CD14-positive monocyte (primary cell): ENCODE measurements around the gene ALG5. TPM values are rescaled to one million over a fixed set of nuclear protein-coding genes. Genes with fewer than 3 reads are reported as not detected.

Source experiments
- DNase-seq, 3 donors: peaks; one replicate each; pipeline ENCODE4 v3.0.0-alpha.2; 2011 to 2022
- H2AFZ ChIP-seq: 2 replicates; pipeline ENCODE4 v1.6.0; 2012; ENCODE audit warnings: mild to moderate bottlenecking, low read depth, low read length, inconsistent platforms; ENCODE audit not compliant: insufficient read depth, poor library complexity, severe bottlenecking
- H3K27ac ChIP-seq, 2 donors: 1 replicate in 1 of 2; 2 replicates in 1 of 2; pipeline ENCODE4 v1.5.1; 2012 to 2013; ENCODE audit warnings: low read length in 2 of 2, control low read depth in 1 of 2, inconsistent platforms in 1 of 2, low read depth in 1 of 2, mild to moderate bottlenecking in 1 of 2
- H3K27me3 ChIP-seq, 2 donors: one replicate each; pipeline versions ENCODE4 v1.6.0 to v1.6.1; 2011 to 2013; ENCODE audit warnings: low read length in 2 of 2; ENCODE audit not compliant: control insufficient read depth in 2 of 2, insufficient read depth in 2 of 2
- H3K36me3 ChIP-seq, 2 donors: replicated peaks in 1 of 2; 1 replicate in 1 of 2; 2 replicates in 1 of 2; pipeline versions ENCODE4 v1.5.1 to v1.6.1; 2012 to 2013; ENCODE audit warnings: low read length in 2 of 2, control low read depth in 1 of 2, inconsistent platforms in 1 of 2, mild to moderate bottlenecking in 1 of 2; ENCODE audit not compliant: insufficient read depth in 2 of 2, control insufficient read depth in 1 of 2
- H3K4me1 ChIP-seq, 2 donors: 1 replicate in 1 of 2; 2 replicates in 1 of 2; pipeline versions ENCODE4 v1.5.1 to v1.6.1; 2012 to 2013; ENCODE audit warnings: low read length in 2 of 2, control low read depth in 1 of 2, inconsistent platforms in 1 of 2, mild to moderate bottlenecking in 1 of 2, moderate library complexity in 1 of 2; ENCODE audit not compliant: insufficient read depth in 2 of 2, control insufficient read depth in 1 of 2
- H3K4me2 ChIP-seq: replicated peaks from 2 replicates; pipeline ENCODE3; 2012; ENCODE audit warnings: low read length, moderate library complexity, mild to moderate bottlenecking; ENCODE audit not compliant: poor library complexity, severe bottlenecking; ENCODE audit errors: extremely low read depth
- H3K4me3 ChIP-seq, 3 experiments: fragments of 200-600 bp in 1 of 3; sonication (generic) in 1 of 3; replicated peaks in 1 of 3; 1 replicate in 2 of 3; 2 replicates in 1 of 3; pipeline ENCODE4 v1.5.1; 2011 to 2013; ENCODE audit warnings: low read length in 3 of 3, mild to moderate bottlenecking in 3 of 3, control low read depth in 2 of 3, low read depth in 2 of 3, inconsistent platforms in 1 of 3, moderate library complexity in 1 of 3
- H3K79me2 ChIP-seq: 2 replicates; pipeline ENCODE4 v1.6.0; 2012; ENCODE audit warnings: mild to moderate bottlenecking, control low read depth, inconsistent platforms, low read length, moderate library complexity; ENCODE audit not compliant: insufficient read depth
- H3K9ac ChIP-seq: 2 replicates; pipeline ENCODE4 v1.6.0; 2017; ENCODE audit warnings: low read length, mild to moderate bottlenecking; ENCODE audit not compliant: insufficient read depth, poor library complexity, severe bottlenecking
- H3K9me3 ChIP-seq, 2 donors: replicated peaks in 1 of 2; 1 replicate in 1 of 2; 2 replicates in 1 of 2; pipeline versions ENCODE4 v1.5.1 to v1.6.1; 2012 to 2013; ENCODE audit warnings: low read length in 2 of 2, control low read depth in 1 of 2; ENCODE audit not compliant: control insufficient read depth in 1 of 2, insufficient read depth in 1 of 2
- H4K20me1 ChIP-seq: 2 replicates; pipeline ENCODE4 v1.6.0; 2012; ENCODE audit warnings: mild to moderate bottlenecking, low read length, control low read depth, moderate library complexity; ENCODE audit not compliant: insufficient read depth
- H3K27ac Mint-ChIP-seq, 7 donors: one replicate each; pipeline ENCODE4 v1.8.0; 2020; ENCODE audit warnings: mild to moderate bottlenecking in 7 of 7, mixed read lengths in 7 of 7, moderate library complexity in 6 of 7, inconsistent platforms in 2 of 7
- H3K27me3 Mint-ChIP-seq, 3 donors: one replicate each; pipeline ENCODE4 v1.8.0; 2021 to 2022; ENCODE audit warnings: low read depth in 3 of 3, mild to moderate bottlenecking in 3 of 3, mixed read lengths in 3 of 3, moderate library complexity in 3 of 3, inconsistent platforms in 1 of 3
- H3K36me3 Mint-ChIP-seq, 2 donors: one replicate each; pipeline ENCODE4 v1.8.0; 2020; ENCODE audit warnings: mixed read lengths in 2 of 2, inconsistent platforms in 1 of 2, mild to moderate bottlenecking in 1 of 2
- H3K4me1 Mint-ChIP-seq: one replicate; pipeline ENCODE4 v1.8.0; 2020; ENCODE audit warnings: mild to moderate bottlenecking, mixed read lengths
- H3K4me3 Mint-ChIP-seq, 2 donors: one replicate each; pipeline ENCODE4 v1.8.0; 2020; ENCODE audit warnings: mild to moderate bottlenecking in 2 of 2, mixed read lengths in 2 of 2, moderate library complexity in 1 of 2
- H3K9me3 Mint-ChIP-seq, 7 donors: one replicate each; pipeline ENCODE4 v1.8.0; 2020 to 2022; ENCODE audit warnings: mixed read lengths in 7 of 7, mild to moderate bottlenecking in 6 of 7, moderate library complexity in 6 of 7, inconsistent platforms in 2 of 7
- CTCF ChIP-seq: fragments of 200-600 bp; IDR thresholded peaks from one replicate; pipeline ENCODE4 v1.8.0; 2022; ENCODE audit warnings: antibody characterized with exemption, mild to moderate bottlenecking
- WGBS: methylation state at CpG from one replicate; pipeline ENCODE4 v1.1.5; 2013; ENCODE audit warnings: missing lambda C conversion rate; ENCODE audit not compliant: insufficient coverage; 5-methylcytosine and 5-hydroxymethylcytosine counted together
- intact Hi-C, 2 donors: fragments of 100-400 bp; cut with micrococcal nuclease; formaldehyde crosslinking; loops; one replicate each; pipeline versions ENCODE4 v1.15.0 to v1.15.1; 2023
- polyA plus RNA-seq, 3 donors: library from polyadenylated mRNA; depleted of rRNA in 1 of 3; unstranded in 2 of 3; stranded (reverse) in 1 of 3; fragments of 300-500 nt in 2 of 3; fragments of >200 nt in 1 of 3; fragmentation: Illumina TruSeq in 2 of 3; gene quantifications; 1 replicate in 2 of 3; 2 replicates in 1 of 3; pipeline ENCODE4 v1.2.3, GENCODE V29; 2012 to 2021

ALG5 gene
- polyA plus RNA-seq, 3 donors, result 19.3 to 77.5 (median 73.3) TPM

GRCh38 chr13:36959456-36960116 lies 39.6 kb downstream of the ALG5 start:
- WGBS, result no CpG with 5 or more reads among the region's 2 CpGs
- no peak for TF ChIP-seq CTCF
- H3K4me1 ChIP-seq, result no peaks in the 10 kb centered on the region
- Mint-ChIP-seq H3K4me1 (no peaks in the 10 kb centered on the region), H3K27me3 (no peaks in the 10 kb centered on the region), H3K9me3 (no peaks in the 10 kb centered on the region), H3K4me3 (no peak overlapping the region), H3K36me3 (peaks cover 59 to 71% of the 10 kb centered on the region in 2 donors), H3K27ac (no peak overlapping the region)
- no peak overlapping the region for H2AFZ ChIP-seq
- intact Hi-C loops, result no loop called here
- peaks cover 40 to 82% of the 10 kb centered on the region in 2 donors for H3K36me3 ChIP-seq
- DNase-seq, result no peak
- no peaks in the 10 kb centered on the region for H3K27me3 ChIP-seq
- no peak overlapping the region for H3K4me2 ChIP-seq
- H3K27ac ChIP-seq, result no peak overlapping the region
- H3K9ac ChIP-seq, result no peak overlapping the region
- no peak overlapping the region for H3K4me3 ChIP-seq
- no peaks in the 10 kb centered on the region for H4K20me1 ChIP-seq
- H3K79me2 ChIP-seq, result no peaks in the 10 kb centered on the region
- H3K9me3 ChIP-seq, result no peaks in the 10 kb centered on the region

GRCh38 chr13:36954542-36954941 lies 44.6 kb downstream of the ALG5 start:
- H3K36me3 Mint-ChIP-seq, result peaks cover 63 to 74% of the 10 kb centered on the region in 2 donors
- H3K4me1 ChIP-seq, result no peaks in the 10 kb centered on the region
- H3K36me3 ChIP-seq, result peaks cover 28 to 82% of the 10 kb centered on the region in 2 donors
- H3K27ac Mint-ChIP-seq, result no peak overlapping the region
- H2AFZ ChIP-seq, result no peak overlapping the region
- no peaks in the 10 kb centered on the region for H3K27me3 ChIP-seq
- H3K27ac ChIP-seq, result no peak overlapping the region
- no peak for TF ChIP-seq CTCF
- no peaks in the 10 kb centered on the region for H3K79me2 ChIP-seq
- no peaks in the 10 kb centered on the region for H3K4me1 Mint-ChIP-seq
- no peaks in the 10 kb centered on the region for H3K27me3 Mint-ChIP-seq
- H4K20me1 ChIP-seq, result no peaks in the 10 kb centered on the region
- H3K4me3 ChIP-seq, result no peak overlapping the region
- H3K4me2 ChIP-seq, result no peak overlapping the region
- no peaks in the 10 kb centered on the region for H3K9me3 Mint-ChIP-seq
- H3K9me3 ChIP-seq, result no peaks in the 10 kb centered on the region
- intact Hi-C loops, result no loop called here
- no peak for DNase-seq
- H3K9ac ChIP-seq, result no peak overlapping the region
- no peak overlapping the region for H3K4me3 Mint-ChIP-seq
